Measurements from ENCODE around the gene CCDC24. TPM values are rescaled to one million over a fixed set of nuclear protein-coding genes. Genes with fewer than 3 reads are reported as not detected.
A peak's percentile ranks its signal among the peaks of the same experiment; 100 is the strongest.

CCDC24 gene
- total RNA-seq, 3 donors from 2014 or later (not counting 1 experiment from before 2014, with no cell fraction given), result 3.8 to 5.2 (median 3.9) TPM

GRCh38 chr1:43975249-43975961 lies 16.0 kb upstream of the CCDC24 start:
- 0% methylated on average over 31 of the region's 34 CpGs for whole genome bisulfite sequencing (ENCODE audit: insufficient coverage)
- H3K27me3 Mint-ChIP-seq (ENCODE audit: low read depth in 2 of 2), result no peaks in the 10 kb centered on the region
- Histone ChIP-seq H3K4me1 (ENCODE audit: control insufficient read depth, insufficient read depth, low read length) (peaks cover 57% of the 10 kb centered on the region), H3K27me3 (ENCODE audit: control insufficient read depth, insufficient read depth, low read length) (no peaks in the 10 kb centered on the region), H3K36me3 (ENCODE audit: control insufficient read depth, insufficient read depth, low read length) (peaks cover 21% of the 10 kb centered on the region), H3K27ac (ENCODE audit: low read length) (peak overlapping the region; percentile 92), H3K9me3 (ENCODE audit: control insufficient read depth, insufficient read depth, low read length) (no peaks in the 10 kb centered on the region), H3K4me3 (ENCODE audit: low read length) (peak overlapping the region; percentile 96)
- no peak for TF ChIP-seq CTCF (IDR thresholded peaks at IDR 0.05)
- no peaks in the 10 kb centered on the region for H3K9me3 Mint-ChIP-seq
- DNase-seq (peak in 1 of 2 donors; percentile 75), ATAC-seq (peak in 1 of 3 donors; percentile 21)
- H3K36me3 Mint-ChIP-seq, result peaks cover 9% of the 10 kb centered on the region
- H3K4me1 Mint-ChIP-seq, result peaks cover 49 to 69% of the 10 kb centered on the region in 2 donors
- intact Hi-C loops (cut with micrococcal nuclease), result no loop called here
- H3K4me3 Mint-ChIP-seq, result peak overlapping the region; percentile 97
- peak overlapping the region; percentile 91 to 92 for H3K27ac Mint-ChIP-seq

DNA sequence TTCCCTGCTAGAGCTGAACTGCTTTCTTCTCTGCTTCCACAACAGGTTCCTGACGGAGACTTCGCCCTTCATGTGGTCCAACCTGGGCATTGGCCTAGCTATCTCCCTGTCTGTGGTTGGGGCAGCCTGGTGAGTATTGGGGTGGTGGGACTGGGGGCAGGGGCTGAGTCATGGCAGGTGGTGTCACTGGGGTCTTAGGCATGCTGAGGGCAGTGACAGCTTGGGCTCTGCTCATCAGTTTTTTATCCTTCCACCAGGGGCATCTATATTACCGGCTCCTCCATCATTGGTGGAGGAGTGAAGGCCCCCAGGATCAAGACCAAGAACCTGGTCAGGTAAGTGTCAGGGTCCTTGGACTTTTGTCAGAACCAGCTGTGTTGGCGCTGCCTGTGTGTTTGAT lies 15.4 kb upstream of the CCDC24 start:
- WGBS (ENCODE audit: insufficient coverage), result 84% methylated on average over 4 of the region's 4 CpGs
- no peaks in the 10 kb centered on the region for H3K9me3 Mint-ChIP-seq
- H3K27ac ChIP-seq (ENCODE audit: low read length), result no peak overlapping the region

DNA sequence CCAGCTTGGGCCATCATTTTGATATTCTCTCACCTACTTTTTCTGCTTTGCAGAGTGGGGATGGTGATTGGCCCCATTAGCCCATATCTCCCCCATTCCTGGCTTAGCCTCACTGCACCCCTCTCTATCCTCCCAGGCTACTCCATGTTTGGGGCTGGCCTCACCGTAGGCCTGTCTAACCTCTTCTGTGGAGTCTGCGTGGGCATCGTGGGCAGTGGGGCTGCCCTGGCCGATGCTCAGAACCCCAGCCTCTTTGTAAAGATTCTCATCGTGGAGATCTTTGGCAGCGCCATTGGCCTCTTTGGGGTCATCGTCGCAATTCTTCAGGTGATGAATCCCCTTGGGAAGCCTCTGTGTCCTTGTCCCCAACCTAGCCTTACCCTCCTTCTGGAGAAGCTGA lies 14.5 kb upstream of the CCDC24 start:
- Mint-ChIP-seq H3K4me3 (peak overlapping the region; percentile 56), H3K9me3 (no peaks in the 10 kb centered on the region), H3K36me3 (peaks cover 9% of the 10 kb centered on the region), H3K4me1 (peaks cover 41 to 66% of the 10 kb centered on the region in 2 donors), H3K27ac (peak overlapping the region in 1 of 2 donors; percentile 91), H3K27me3 (ENCODE audit: low read depth in 2 of 2) (no peaks in the 10 kb centered on the region)
- Histone ChIP-seq H3K4me1 (ENCODE audit: control insufficient read depth, insufficient read depth, low read length) (peaks cover 49% of the 10 kb centered on the region), H3K4me3 (ENCODE audit: low read length) (no peak overlapping the region), H3K27me3 (ENCODE audit: control insufficient read depth, insufficient read depth, low read length) (no peaks in the 10 kb centered on the region), H3K9me3 (ENCODE audit: control insufficient read depth, insufficient read depth, low read length) (no peaks in the 10 kb centered on the region), H3K27ac (ENCODE audit: low read length) (no peak overlapping the region), H3K36me3 (ENCODE audit: control insufficient read depth, insufficient read depth, low read length) (peaks cover 21% of the 10 kb centered on the region)
- WGBS (ENCODE audit: insufficient coverage), result 97% methylated on average over 8 of the region's 8 CpGs
- TF ChIP-seq CTCF (IDR thresholded peaks at IDR 0.05), result no peak
- ATAC-seq (no peak), DNase-seq (no peak)
- intact Hi-C loops (cut with micrococcal nuclease), result no loop called here

More for the DNA sequence above, 15.4 kb upstream of the CCDC24 start:
- H3K9me3 ChIP-seq (ENCODE audit: control insufficient read depth, insufficient read depth, low read length), result no peaks in the 10 kb centered on the region
- no peaks in the 10 kb centered on the region for H3K27me3 ChIP-seq (ENCODE audit: control insufficient read depth, insufficient read depth, low read length)
- peak overlapping the region; percentile 91 to 92 for H3K27ac Mint-ChIP-seq
- no peaks in the 10 kb centered on the region for H3K27me3 Mint-ChIP-seq (ENCODE audit: low read depth in 2 of 2)
- H3K4me3 ChIP-seq (ENCODE audit: low read length), result peak overlapping the region; percentile 96
- H3K4me3 Mint-ChIP-seq, result peak overlapping the region; percentile 97
- H3K36me3 Mint-ChIP-seq, result peaks cover 9% of the 10 kb centered on the region
- TF ChIP-seq CTCF (IDR thresholded peaks at IDR 0.05), result no peak
- DNase-seq (no peak), ATAC-seq (no peak)
- peaks cover 42 to 68% of the 10 kb centered on the region in 2 donors for H3K4me1 Mint-ChIP-seq
- H3K4me1 ChIP-seq (ENCODE audit: control insufficient read depth, insufficient read depth, low read length), result peaks cover 51% of the 10 kb centered on the region
- intact Hi-C loops (cut with micrococcal nuclease), result no loop called here
- H3K36me3 ChIP-seq (ENCODE audit: control insufficient read depth, insufficient read depth, low read length), result peaks cover 21% of the 10 kb centered on the region
